ENCODE data around the gene PVALEF. TPM values are rescaled to one million over a fixed set of nuclear protein-coding genes. Genes with fewer than 3 reads are reported as not detected.
"Not testable (repeated sequence)": the region's sequence is repeated elsewhere in the genome, so short reads cannot be mapped to it uniquely, and the experiment has no call there.

Gene PVALEF
- total RNA-seq, 1 experiment from 2014 or later: not detected

- DNase-seq (ENCODE audit: low spot score): no peak
Observed at GRCh38 chr17:81143717-81144422, 21.4 kb upstream of the PVALEF start.

- DNase-seq (ENCODE audit: low spot score): no peak
Observed at GRCh38 chr17:81144423-81144781, 20.9 kb upstream of the PVALEF start.

- DNase-seq (ENCODE audit: low spot score): not testable (repeated sequence)
Observed at GRCh38 chr17:81146208-81146607, 19.1 kb upstream of the PVALEF start.

DNA sequence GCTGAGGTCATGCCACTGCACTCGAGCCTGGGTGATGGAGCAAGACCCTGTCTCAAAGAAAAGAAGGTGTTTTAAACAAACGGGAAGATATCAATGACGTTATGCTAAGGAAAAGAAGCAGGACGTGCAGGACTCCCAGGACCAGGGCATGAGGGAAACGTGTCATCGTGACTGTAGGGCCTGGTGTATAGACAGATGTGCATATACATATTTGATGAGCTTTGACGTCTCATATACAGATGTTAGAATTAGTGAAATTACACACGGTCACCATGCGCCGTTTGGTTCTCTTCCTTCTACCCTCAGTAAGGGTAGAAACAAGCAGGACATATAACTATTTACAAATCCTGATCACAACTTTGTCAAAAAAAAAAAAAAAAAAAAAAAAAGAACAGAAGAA is 17.6 kb upstream of the PVALEF start:
- no peak for DNase-seq (ENCODE audit: low spot score)

DNA sequence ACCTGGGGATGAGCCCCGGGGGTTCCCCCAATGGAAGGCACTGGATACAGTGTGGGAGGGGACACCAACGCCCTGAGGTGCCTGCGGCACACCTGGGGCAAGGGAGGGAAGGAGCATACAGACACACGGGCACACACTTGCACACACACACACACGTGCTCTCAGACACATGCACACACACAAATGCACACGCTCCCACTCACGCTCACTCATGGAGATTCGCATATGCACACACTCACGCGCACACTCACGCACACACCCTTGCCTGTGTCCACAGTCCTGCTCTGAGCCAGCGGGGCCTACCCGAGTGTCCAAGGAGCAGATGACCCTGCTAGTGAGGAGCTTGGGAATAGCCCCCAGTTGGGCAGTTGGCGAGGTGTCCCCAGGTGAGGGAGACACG is 16.7 kb upstream of the PVALEF start:
- no peak for DNase-seq (ENCODE audit: low spot score)

DNA sequence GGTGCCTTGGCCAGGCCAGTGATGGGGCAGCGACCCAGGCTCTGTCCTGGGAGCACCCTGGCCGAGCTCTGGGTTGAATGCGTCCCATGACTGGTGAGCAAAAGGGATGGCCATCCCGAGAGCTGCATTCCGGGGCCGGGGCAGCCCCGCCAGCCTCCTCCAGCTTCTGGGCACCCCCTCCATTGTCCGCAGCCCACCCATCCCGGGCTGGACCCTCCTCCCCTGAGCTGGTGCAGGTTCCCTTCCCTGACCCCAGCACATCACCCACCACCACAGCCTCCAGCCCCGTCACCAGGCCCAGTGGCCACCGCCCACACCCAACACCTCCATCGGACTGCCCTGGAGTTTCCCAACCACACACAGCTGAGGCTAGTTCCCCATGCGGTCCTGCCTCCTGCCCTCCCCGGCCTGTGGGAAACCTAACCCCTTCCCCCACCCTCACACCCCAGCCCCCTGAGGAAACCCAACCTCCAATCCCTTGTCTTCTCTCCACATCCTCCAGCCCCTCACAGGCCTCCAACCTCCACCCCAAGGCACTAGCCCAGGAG is 16.2 kb upstream of the PVALEF start:
- no peak for DNase-seq (ENCODE audit: low spot score)

DNA sequence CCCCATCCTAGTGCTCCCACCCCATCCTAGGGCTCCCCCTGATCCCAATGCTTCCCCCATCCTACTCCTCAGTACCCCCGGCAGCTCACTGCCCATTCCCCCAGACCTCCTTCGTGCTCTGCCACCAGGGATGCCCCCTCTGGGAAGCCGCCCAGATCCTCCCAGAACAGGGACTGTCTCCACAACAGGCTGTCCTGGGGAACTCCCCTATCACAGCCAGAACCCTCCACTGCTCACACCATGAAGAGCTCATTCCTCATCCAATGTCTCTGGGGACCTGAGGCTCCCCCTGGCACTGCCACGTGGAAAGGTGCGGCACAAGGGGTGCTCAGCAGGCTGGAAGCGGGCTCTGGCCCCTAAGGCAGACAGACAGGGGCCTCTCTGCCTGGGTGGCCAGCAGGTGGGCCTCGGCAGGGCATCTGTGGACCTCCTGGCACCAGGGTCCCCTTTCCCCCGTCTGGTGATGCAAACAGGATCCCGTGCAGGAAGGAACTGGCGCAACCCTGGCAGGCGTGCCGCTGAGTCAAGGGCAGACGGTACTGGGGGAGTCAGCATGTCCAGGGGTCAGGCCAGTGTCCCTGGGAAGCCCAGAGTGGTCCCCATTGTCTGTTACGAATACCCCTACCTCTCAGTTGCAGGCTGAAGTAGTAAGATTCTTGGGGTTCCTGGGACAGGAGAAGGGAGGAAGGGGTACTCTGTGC is 14.8 kb upstream of the PVALEF start:
- DNase-seq (ENCODE audit: low spot score): no peak

GRCh38 chr17:81151278-81151677 is 14.0 kb upstream of the PVALEF start:
- no peak for DNase-seq (ENCODE audit: low spot score)

- no peak for DNase-seq (ENCODE audit: low spot score)
Observed at GRCh38 chr17:81152288-81152828, 12.9 kb upstream of the PVALEF start.

GRCh38 chr17:81153340-81153803 is 11.9 kb upstream of the PVALEF start:
- DNase-seq (ENCODE audit: low spot score): no peak

GRCh38 chr17:81154016-81154415 is 11.3 kb upstream of the PVALEF start:
- not testable (repeated sequence) for DNase-seq (ENCODE audit: low spot score)

- DNase-seq (ENCODE audit: low spot score): no peak
Observed at GRCh38 chr17:81154961-81155360, 10.3 kb upstream of the PVALEF start.

DNA sequence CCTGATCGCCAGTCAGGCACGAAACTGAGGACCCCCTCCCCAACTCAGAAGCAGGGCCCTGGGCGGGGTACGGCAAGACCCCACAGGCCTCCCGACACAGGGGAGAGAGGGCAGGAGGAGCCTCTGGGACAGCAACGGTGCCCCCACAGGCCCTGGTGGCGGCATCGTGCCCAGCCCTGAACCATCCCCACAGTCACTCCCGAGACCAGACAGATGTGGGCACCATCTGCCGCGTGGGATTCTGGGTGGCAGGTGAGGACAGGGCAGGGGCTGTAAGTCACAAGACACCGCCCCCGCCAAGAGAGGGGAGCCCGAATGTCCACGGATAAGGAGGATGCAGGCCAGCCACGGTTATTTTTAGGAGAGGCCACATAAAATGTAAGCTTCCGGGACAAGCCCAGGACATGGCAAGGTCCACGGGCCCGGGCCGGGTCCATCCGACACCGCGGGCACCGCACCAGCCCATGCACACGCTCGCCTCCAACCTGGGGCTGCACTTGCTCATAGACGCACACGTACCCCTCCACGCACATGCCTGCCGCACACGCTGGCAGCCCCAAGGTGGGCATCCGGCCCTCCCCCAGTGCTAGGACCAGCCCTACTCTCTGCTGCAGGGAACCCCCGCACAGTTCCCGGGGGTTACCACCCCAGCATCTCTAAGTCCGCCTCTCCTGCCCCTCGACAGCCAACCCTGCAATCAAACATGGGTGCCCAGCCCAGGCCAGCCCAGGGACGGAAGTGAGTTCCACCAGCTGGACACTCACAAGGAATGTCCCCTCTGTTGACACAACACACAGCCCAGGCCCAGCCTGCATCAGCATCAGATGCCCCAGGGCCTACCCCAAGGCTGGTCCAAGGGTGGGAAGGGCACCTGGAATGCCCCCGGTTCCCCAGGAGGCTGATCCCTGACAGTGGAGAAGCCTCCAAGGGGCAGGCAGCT is 8.2 kb upstream of the PVALEF start:
- DNase-seq (ENCODE audit: low spot score): no peak

- DNase-seq (ENCODE audit: low spot score): no peak
Observed at GRCh38 chr17:81157848-81158687, 7.2 kb upstream of the PVALEF start.

DNA sequence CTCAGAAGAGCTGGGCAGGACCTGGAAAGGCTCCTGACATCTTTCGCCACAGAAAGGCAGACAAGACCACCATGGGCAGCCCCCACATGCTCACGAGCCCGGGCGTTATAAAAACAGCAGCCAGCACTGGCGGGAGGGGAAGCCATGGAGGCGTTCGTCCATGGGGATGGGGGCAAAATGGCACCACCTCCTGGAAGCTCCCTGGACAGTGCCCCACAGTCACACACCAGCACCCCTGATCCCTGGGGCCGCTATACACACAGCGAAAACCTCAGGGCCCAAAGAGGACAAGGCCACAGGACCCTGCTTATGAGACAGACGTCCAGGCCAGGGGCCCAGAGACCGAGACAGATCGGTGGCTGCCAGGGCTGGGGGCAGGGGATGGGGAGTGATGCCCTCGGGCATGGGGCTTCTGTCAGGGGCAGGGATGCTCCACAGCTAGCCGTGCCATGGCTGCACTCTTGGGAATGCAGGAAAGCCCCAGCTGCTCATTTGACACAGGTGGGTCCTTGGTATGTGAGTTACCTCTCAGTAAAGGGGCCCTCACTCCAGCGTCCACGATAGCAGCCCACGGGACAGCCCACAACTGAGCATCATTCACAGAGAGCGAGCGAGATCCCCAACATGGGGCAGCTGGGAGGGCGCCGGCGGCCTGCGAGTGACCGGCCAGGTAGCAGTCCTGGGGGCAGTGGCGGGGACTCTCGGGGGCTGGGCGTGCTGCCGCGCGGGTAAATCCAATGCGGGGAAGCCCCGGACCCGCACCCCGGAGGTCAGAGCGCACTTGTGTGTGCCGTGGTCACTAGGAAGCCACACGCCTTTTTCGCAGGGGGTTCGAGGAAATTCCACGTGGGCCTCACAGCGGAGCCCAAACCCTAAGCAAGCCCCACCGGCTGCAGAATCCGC is 6.4 kb upstream of the PVALEF start:
- DNase-seq (ENCODE audit: low spot score): no peak

DNA sequence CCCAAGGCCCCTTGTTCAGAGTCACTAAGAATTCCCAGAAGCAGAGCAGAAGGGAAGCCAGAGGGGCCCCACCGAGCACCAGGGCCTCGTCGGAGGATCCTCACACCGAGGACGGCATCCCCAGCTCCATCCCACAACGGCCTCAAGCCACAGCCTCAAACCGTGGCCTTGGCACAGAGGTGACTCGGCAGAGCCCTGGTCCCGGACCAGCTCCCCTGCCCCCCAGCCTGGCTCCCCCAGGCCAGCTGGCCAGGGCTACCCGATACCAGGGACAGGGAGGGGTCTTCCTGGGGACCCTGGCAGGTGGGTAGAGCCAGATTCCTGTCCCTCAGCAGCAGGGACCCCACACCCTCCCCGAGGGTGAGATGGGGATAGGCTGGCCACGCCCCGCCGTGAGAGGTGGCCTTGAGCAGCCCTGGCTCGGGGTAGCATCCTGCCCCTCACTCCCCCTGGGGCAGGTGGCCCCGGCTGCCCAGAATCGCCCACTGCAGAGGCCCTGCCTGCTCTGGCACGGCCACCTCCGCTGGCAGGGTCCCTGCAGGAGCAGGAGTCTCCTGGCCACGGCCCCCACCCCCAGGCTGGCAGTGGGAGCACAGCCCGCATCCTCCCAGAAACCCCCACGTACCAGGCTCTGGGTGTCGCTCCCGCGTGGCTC is 5.6 kb upstream of the PVALEF start:
- DNase-seq (ENCODE audit: low spot score): no peak

GRCh38 chr17:81160306-81160705 is 5.0 kb upstream of the PVALEF start:
- no peak for DNase-seq (ENCODE audit: low spot score)

DNA sequence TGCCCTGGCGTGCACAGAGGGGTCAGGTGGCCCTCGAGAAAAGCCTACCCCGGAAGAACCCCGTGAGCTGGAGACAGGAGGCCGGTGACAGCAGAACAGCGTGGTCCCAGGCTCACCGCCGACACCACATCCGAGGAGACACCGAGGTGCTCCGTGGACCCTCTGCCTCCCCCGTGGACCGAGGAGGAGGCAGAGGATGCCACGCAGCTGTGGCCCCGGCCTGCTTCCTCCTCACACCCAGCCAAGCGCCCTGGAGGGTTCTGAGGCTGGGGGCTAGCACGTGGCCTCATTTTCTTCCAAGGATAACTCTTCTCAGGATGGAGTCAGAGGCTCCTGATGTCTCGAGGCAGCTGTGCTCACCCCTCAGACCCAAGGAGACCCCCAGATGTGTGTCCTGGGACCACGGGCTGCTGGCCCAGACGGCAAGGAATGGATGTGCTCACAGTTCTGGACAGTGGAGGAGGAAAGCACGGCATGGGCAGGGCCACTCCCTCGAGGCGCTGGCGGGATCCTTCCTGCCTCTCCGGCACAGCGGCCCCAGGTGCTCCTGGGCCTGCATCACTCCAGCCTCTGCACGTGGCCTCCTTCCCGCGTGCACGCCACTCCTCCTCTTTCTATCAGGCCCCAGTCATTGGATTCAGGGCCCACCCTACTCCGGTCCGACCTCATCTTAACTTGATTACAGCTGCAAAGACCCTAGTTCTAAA is 4.4 kb upstream of the PVALEF start:
- DNase-seq (ENCODE audit: low spot score): no peak

All from HT-29 (cell line).